D721Med (cell line): ENCODE measurements around the gene ARAP3.

Experiments used
- DNase-seq: peaks from one replicate; pipeline ENCODE4 v3.0.0; 2011; ENCODE audit warnings: low spot score; ENCODE audit not compliant: insufficient read length
- FAIRE-seq: peaks from 2 replicates; lab custom pipeline; 2011; peaks lifted over from hg19 to GRCh38; lab: Jason Lieb, UNC
- CTCF ChIP-seq: IDR thresholded peaks from 2 replicates; pipeline ENCODE4 v1.5.1; 2012; ENCODE audit warnings: mild to moderate bottlenecking, control low read depth; ENCODE audit not compliant: insufficient read depth; ENCODE audit errors: missing control alignments

ARAP3 gene

GRCh38 chr5:141650851-141651727 is 30.9 kb downstream of the ARAP3 start, which contains the start of gene FCHSD1:
FCHSD1 (minus strand) TSS chr5:141651418; CDS start chr5:141651368, 50 bp downstream.
- FAIRE-seq (no peak), DNase-seq (no peak)
- no peak for TF ChIP-seq CTCF

GRCh38 chr5:141649972-141650371 is 32.1 kb downstream of the ARAP3 start:
- no peak for TF ChIP-seq CTCF
- DNase-seq: no peak
- no peak for FAIRE-seq

- no peak for DNase-seq
- TF ChIP-seq CTCF: no peak
- no peak for FAIRE-seq
Observed at GRCh38 chr5:141649056-141649688, 32.9 kb downstream of the ARAP3 start.

- DNase-seq (no peak), FAIRE-seq (no peak)
- TF ChIP-seq CTCF: no peak
Observed at GRCh38 chr5:141647851-141648250, 34.2 kb downstream of the ARAP3 start.

- TF ChIP-seq CTCF: no peak
- DNase-seq (no peak), FAIRE-seq (no peak)
Observed at GRCh38 chr5:141647242-141647641, 34.8 kb downstream of the ARAP3 start.

- no peak for FAIRE-seq
- DNase-seq: no peak
- no peak for TF ChIP-seq CTCF
Observed at GRCh38 chr5:141646026-141646425, 36.0 kb downstream of the ARAP3 start.

- no peak for DNase-seq
- FAIRE-seq: no peak
- no peak for TF ChIP-seq CTCF
Observed at GRCh38 chr5:141641634-141642267, 40.3 kb downstream of the ARAP3 start.
